HCT116 (cell line): ENCODE results near the gene CORO2A. TPM values are rescaled to one million over a fixed set of nuclear protein-coding genes. Genes with fewer than 3 reads are reported as not detected.

Experiments used
- ATAC-seq: fragments of 200-7000 bp; cut with Tn5 transposase; 2 replicates; pipeline ENCODE4 v1.9.1; 2020; ENCODE audit warnings: mild to moderate bottlenecking, moderate library complexity
- BruUV-seq: library from RNA; stranded (reverse); fragments of 400-500 nt; replicated peaks from 2 replicates; lab custom pipeline; 2021; lab: Mats Ljungman, UMichigan
- CTCF ChIA-PET: fragments of 300-600 bp; sonication (Branson Sonifier 250); formaldehyde crosslinking; loops from one replicate; lab custom pipeline; 2021; ENCODE audit warnings: antibody characterized with exemption; lab: Charles Lee
- POLR2A ChIA-PET: fragments of 300-600, 350-600 bp; sonication (Branson Sonifier 250); formaldehyde crosslinking; loops from one replicate; lab custom pipeline; 2021; ENCODE audit warnings: antibody characterized with exemption; lab: Charles Lee
- RAD21 ChIA-PET, 2 experiments: fragments of 300-600 bp; sonication (Branson Sonifier 250); formaldehyde crosslinking; loops; one replicate each; lab custom pipeline; 2023; ENCODE audit warnings: low total read pairs in 2 of 2; ENCODE audit not compliant: uncharacterized antibody in 2 of 2, unreplicated experiment in 2 of 2, low non-redundant PET in 1 of 2; lab: Charles Lee
- DNase-seq: peaks from one replicate; pipeline ENCODE4 v3.0.0-alpha.2; 2010; ENCODE audit warnings: low read depth, low spot score
- H2AFZ ChIP-seq: fragments of 200-600 bp; shearing (Covaris generic), sonication (generic); 2 replicates; pipeline ENCODE4 v1.6.1; 2017; ENCODE audit warnings: low read depth, mixed run types, mixed read lengths, antibody characterized with exemption, low read length; ENCODE audit not compliant: poor library complexity, severe bottlenecking
- H3K27ac ChIP-seq: 2 replicates; pipeline ENCODE4 v1.5.1; 2012; ENCODE audit warnings: low read depth, low read length
- H3K27me3 ChIP-seq: fragments of 200-600 bp; sonication (generic); 2 replicates; pipeline ENCODE4 v1.6.1; 2016; ENCODE audit warnings: mixed run types, low read length, mixed read lengths; ENCODE audit not compliant: insufficient read depth
- H3K36me3 ChIP-seq, 2 experiments: fragments of 200-500 bp in 1 of 2; fragments of 200-600 bp in 1 of 2; sonication (Bioruptor generic) in 1 of 2; sonication (generic) in 1 of 2; 2 replicates each; pipeline versions ENCODE4 v1.5.1 to v1.6.1; 2014 to 2016; ENCODE audit warnings: low read length in 2 of 2, inconsistent platforms in 1 of 2, mixed read lengths in 1 of 2, mixed run types in 1 of 2; ENCODE audit not compliant: insufficient read depth in 2 of 2, control insufficient read depth in 1 of 2
- H3K4me1 ChIP-seq, 2 experiments: fragments of 200-600 bp in 1 of 2; sonication (generic) in 1 of 2; 2 replicates each; pipeline versions ENCODE4 v1.5.1 to v1.6.1; 2012 to 2017; ENCODE audit warnings: low read length in 2 of 2, inconsistent platforms in 1 of 2, mild to moderate bottlenecking in 1 of 2, mixed read lengths in 1 of 2, mixed run types in 1 of 2, moderate library complexity in 1 of 2; ENCODE audit not compliant: insufficient read depth in 2 of 2, control insufficient read depth in 1 of 2
- H3K4me2 ChIP-seq: fragments of 200-600 bp; sonication (generic); 2 replicates; pipeline ENCODE4 v1.6.1; 2017; ENCODE audit warnings: mixed run types, low read length, mixed read lengths
- H3K4me3 ChIP-seq, 2 experiments: fragments of 200-600 bp in 1 of 2; sonication (generic) in 1 of 2; replicated peaks in 1 of 2; 2 replicates each; pipeline ENCODE4 v1.5.1; 2011 to 2016; ENCODE audit warnings: low read length in 2 of 2, control low read depth in 1 of 2, low read depth in 1 of 2, mild to moderate bottlenecking in 1 of 2, mixed read lengths in 1 of 2, mixed run types in 1 of 2
- H3K79me2 ChIP-seq: fragments of 200-600 bp; sonication (generic); 2 replicates; pipeline ENCODE4 v1.6.1; 2017; ENCODE audit warnings: mild to moderate bottlenecking, mixed run types, low read length, moderate library complexity, mixed read lengths; ENCODE audit not compliant: insufficient read depth
- H3K9ac ChIP-seq: fragments of 200-600 bp; sonication (generic); 2 replicates; pipeline ENCODE4 v1.6.1; 2016; ENCODE audit warnings: low read length, mixed read lengths
- H3K9me2 ChIP-seq: fragments of 200-600 bp; sonication (generic), shearing (Covaris generic); 2 replicates; pipeline ENCODE4 v1.6.1; 2017; ENCODE audit warnings: mixed run types, mild to moderate bottlenecking, moderate library complexity; ENCODE audit not compliant: insufficient read depth
- H3K9me3 ChIP-seq, 2 experiments: fragments of 200-500 bp in 1 of 2; fragments of 200-600 bp in 1 of 2; sonication (Bioruptor generic) in 1 of 2; sonication (generic) in 1 of 2; 2 replicates each; pipeline ENCODE4 v1.6.1; 2014 to 2017; ENCODE audit warnings: low read length in 2 of 2, mixed read lengths in 2 of 2, inconsistent platforms in 1 of 2, low read depth in 1 of 2, mild to moderate bottlenecking in 1 of 2, mixed run types in 1 of 2, moderate library complexity in 1 of 2; ENCODE audit not compliant: control insufficient read depth in 1 of 2, insufficient read depth in 1 of 2
- H4K20me1 ChIP-seq: fragments of 200-600 bp; sonication (generic), shearing (Covaris generic); 2 replicates; pipeline ENCODE4 v1.6.1; 2017; ENCODE audit warnings: mixed run types, mild to moderate bottlenecking, moderate library complexity; ENCODE audit not compliant: insufficient read depth
- ATF3 ChIP-seq: IDR thresholded peaks from 2 replicates; pipeline ENCODE4 v1.6.1; 2012
- CTCF ChIP-seq, 3 experiments: fragments of 200-600 bp in 1 of 3; sonication (generic) in 1 of 3; IDR thresholded peaks in 2 of 3; conservative IDR thresholded peaks in 1 of 3; 2 replicates each; pipeline ENCODE4 v1.5.1; 2012 to 2017; ENCODE audit warnings: low read depth in 2 of 3, low read length in 2 of 3, antibody characterized with exemption in 1 of 3, borderline replicate concordance in 1 of 3, control low read depth in 1 of 3, mild to moderate bottlenecking in 1 of 3, mixed read lengths in 1 of 3, mixed run types in 1 of 3, moderate library complexity in 1 of 3; ENCODE audit not compliant: insufficient read depth in 1 of 3
- ELF1 ChIP-seq: IDR thresholded peaks from 2 replicates; pipeline ENCODE4 v1.6.1; 2012; ENCODE audit warnings: low read depth, borderline replicate concordance
- RAD21 ChIP-seq: IDR thresholded peaks from 2 replicates; pipeline ENCODE4 v1.6.1; 2012; ENCODE audit warnings: low read depth, mild to moderate bottlenecking
- REST ChIP-seq: IDR thresholded peaks from 2 replicates; pipeline ENCODE4 v1.6.1; 2012; ENCODE audit warnings: low read depth
- SIN3A ChIP-seq: IDR thresholded peaks from 2 replicates; pipeline ENCODE4 v1.6.1; 2012; ENCODE audit warnings: low read depth
- intact Hi-C: fragments of 100-400 bp; cut with micrococcal nuclease; formaldehyde crosslinking; loops from 2 replicates; pipeline ENCODE4 v1.10.0; 2022
- total RNA-seq: library from RNA; stranded (reverse); gene quantifications from one replicate; pipeline ENCODE4 v1.2.1, GENCODE V29; 2021; ENCODE audit not compliant: unreplicated experiment

Gene CORO2A
- total RNA-seq, 1 experiment from 2014 or later, result 5.7 TPM

DNA sequence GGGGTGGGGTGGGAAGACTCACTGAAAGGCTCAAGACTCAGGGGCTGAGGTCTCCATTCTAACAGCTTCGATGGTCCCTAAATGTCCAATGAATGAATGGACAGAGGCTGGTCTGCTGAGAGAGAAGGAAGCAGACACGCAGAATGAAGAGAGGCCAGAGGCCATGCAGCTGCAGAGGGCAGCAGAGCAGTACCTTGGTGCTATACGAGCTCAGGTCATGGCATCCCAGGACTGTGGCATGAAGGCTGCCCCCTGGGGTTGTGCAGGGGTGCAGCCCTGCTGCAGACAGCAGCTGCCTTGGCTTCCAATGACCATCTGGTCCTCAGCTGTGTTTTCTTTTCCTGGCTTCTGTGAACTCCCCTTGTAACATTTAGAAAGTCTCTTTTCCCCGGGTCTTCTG is 15.2 kb upstream of the CORO2A start:
- no peaks in the 10 kb centered on the region for H3K9me3 ChIP-seq
- CTCF ChIA-PET, result interaction anchor here (1.5 kb wide), 1 partner anchor 48 kb away, joined by 6 read pairs; the partner anchor contains the start of gene TBC1D2
- H4K20me1 ChIP-seq, result no peaks in the 10 kb centered on the region
- DNase-seq, result no peak
- H3K9me2 ChIP-seq, result no peaks in the 10 kb centered on the region
- no peak overlapping the region for H3K9ac ChIP-seq
- no peak overlapping the region for H3K4me2 ChIP-seq
- H3K36me3 ChIP-seq, result no peaks in the 10 kb centered on the region
- POLR2A ChIA-PET, result no interaction called here
- intact Hi-C loops, result no loop called here
- H3K27me3 ChIP-seq, result no peaks in the 10 kb centered on the region
- H3K4me3 ChIP-seq, result no peak overlapping the region
- H3K79me2 ChIP-seq, result no peaks in the 10 kb centered on the region
- TF ChIP-seq CTCF (IDR thresholded peaks at IDR 0.05 in 2 of 3, conservative IDR thresholded peaks at IDR 0.05 in 1 of 3; ENCODE audit: borderline replicate concordance in 1 of 3, insufficient read depth in 1 of 3, low read depth in 2 of 3, low read length in 2 of 3) (peak; percentile 10 to 28 (median 16); a peak in 1 of 6 replicates), ATF3 (no peak), REST (no peak), ELF1 (no peak), RAD21 (0 out of 2 replicates have a peak, but pooled peaks have one; percentile 21), SIN3A (no peak)
- H2AFZ ChIP-seq, result no peak overlapping the region
- ATAC-seq, result peak; percentile 30; the same call in 1 of the 2 replicates
- no TSS peak for BruUV-seq
- RAD21 ChIA-PET, result no interaction called here
- no peak overlapping the region for H3K27ac ChIP-seq
- H3K4me1 ChIP-seq, result peaks cover 0 to 4% of the 10 kb centered on the region in 2 experiments; a peak in 1 of 4 replicates
